HepG2 (cell line): ENCODE results near the gene FOLR1. TPM values are rescaled to one million over a fixed set of nuclear protein-coding genes. Genes with fewer than 3 reads are reported as not detected.

Experiments
- JUNB ChIP-seq: sonication (generic); formaldehyde crosslinking; IDR thresholded peaks from 2 replicates; pipeline ENCODE4 v1.8.0; 2022; ENCODE audit warnings: missing genetic modification reagents, mild to moderate bottlenecking, borderline replicate concordance
- KDM2A ChIP-seq: sonication (generic); formaldehyde crosslinking; IDR thresholded peaks from 2 replicates; pipeline ENCODE4 v1.4.0; 2020; ENCODE audit warnings: low read depth, missing genetic modification reagents, borderline replicate concordance
- MAFG ChIP-seq: sonication (generic); formaldehyde crosslinking; IDR thresholded peaks from 2 replicates; pipeline ENCODE4 v1.5.1; 2020; ENCODE audit warnings: mild to moderate bottlenecking, missing genetic modification reagents
- MNT ChIP-seq: fragments of 450-650 bp; IDR thresholded peaks from 2 replicates; pipeline ENCODE4 v1.6.1; 2016
- MYPOP ChIP-seq: sonication (generic); formaldehyde crosslinking; IDR thresholded peaks from 2 replicates; pipeline ENCODE4 v1.8.1; 2023; ENCODE audit warnings: mild to moderate bottlenecking, moderate library complexity, missing genetic modification reagents
- RBM22 ChIP-seq: fragments of 200-400 bp; formaldehyde crosslinking; optimal IDR thresholded peaks from 2 replicates; pipeline ENCODE3; 2017; ENCODE audit warnings: mild to moderate bottlenecking, low read length, moderate library complexity
- RELA ChIP-seq: sonication (generic); formaldehyde crosslinking; IDR thresholded peaks from 2 replicates; pipeline ENCODE4 v1.4.0; 2020; ENCODE audit warnings: missing genetic modification reagents
- ZBED4 ChIP-seq: sonication (generic); formaldehyde crosslinking; IDR thresholded peaks from 2 replicates; pipeline ENCODE4 v1.4.0; 2020; ENCODE audit warnings: missing genetic modification reagents, borderline replicate concordance
- ZBTB20 ChIP-seq: sonication (generic); formaldehyde crosslinking; IDR thresholded peaks from 2 replicates; pipeline ENCODE4 v1.8.1; 2023; ENCODE audit warnings: missing genetic modification reagents, low read depth, mild to moderate bottlenecking, borderline replicate concordance
- ZFP90 ChIP-seq: sonication (generic); formaldehyde crosslinking; IDR thresholded peaks from 2 replicates; pipeline ENCODE4 v1.8.0; 2022; ENCODE audit warnings: missing genetic modification reagents, mild to moderate bottlenecking, inconsistent platforms, borderline replicate concordance
- ZKSCAN5 ChIP-seq: sonication (generic); formaldehyde crosslinking; IDR thresholded peaks from 2 replicates; pipeline ENCODE4 v1.5.1; 2020; ENCODE audit warnings: mild to moderate bottlenecking, missing genetic modification reagents
- ZMAT3 ChIP-seq: sonication (generic); formaldehyde crosslinking; conservative IDR thresholded peaks from 2 replicates; pipeline ENCODE4 v1.7.0; 2021; ENCODE audit warnings: missing genetic modification reagents
- ZNF274 ChIP-seq: sonication (generic); formaldehyde crosslinking; IDR thresholded peaks from 2 replicates; pipeline ENCODE4 v1.5.1; 2020; ENCODE audit warnings: mild to moderate bottlenecking, missing genetic modification reagents
- ZNF282 ChIP-seq: fragments of 450-650 bp; IDR thresholded peaks from 2 replicates; pipeline ENCODE4 v1.6.1; 2018; ENCODE audit not compliant: partially characterized antibody
- ZNF362 ChIP-seq: sonication (generic); formaldehyde crosslinking; IDR thresholded peaks from 2 replicates; pipeline ENCODE4 v1.4.0; 2020; ENCODE audit warnings: missing genetic modification reagents, mild to moderate bottlenecking, borderline replicate concordance
- ZNF441 ChIP-seq: sonication (generic); formaldehyde crosslinking; IDR thresholded peaks from 2 replicates; pipeline ENCODE4 v1.7.0; 2021; ENCODE audit warnings: missing genetic modification reagents, borderline replicate concordance
- ZNF737 ChIP-seq: sonication (generic); formaldehyde crosslinking; IDR thresholded peaks from 2 replicates; pipeline ENCODE4 v1.5.0; 2020; ENCODE audit warnings: missing genetic modification reagents, mild to moderate bottlenecking, borderline replicate concordance
- ZNF800 ChIP-seq: sonication (generic); formaldehyde crosslinking; IDR thresholded peaks from 2 replicates; pipeline ENCODE4 v1.4.0; 2020; ENCODE audit warnings: missing genetic modification reagents
- polyA plus RNA-seq, 8 experiments: library from polyadenylated mRNA; depleted of rRNA in 3 of 8; stranded (reverse) in 7 of 8; unstranded in 1 of 8; fragments of >200 nt; fragmentation: Illumina TruSeq in 4 of 8; extraction: Trizol in 4 of 8; gene quantifications; 2 replicates each; pipeline versions ENCODE4 v1.2.1 to v1.2.3, GENCODE V29; 2011 to 2016; ENCODE audit warnings: low read depth in 4 of 8, missing spikeins in 1 of 8, mixed read lengths in 1 of 8; ENCODE audit not compliant: insufficient read depth in 1 of 8
- total RNA-seq, 5 experiments: library from RNA; depleted of rRNA; stranded (reverse); fragments of >200 nt; fragmentation: Illumina TruSeq; extraction: Trizol; gene quantifications; 2 replicates each; pipeline ENCODE4 v1.2.3, GENCODE V29; 2016; ENCODE audit warnings: low read depth in 1 of 5

Gene FOLR1
- total and polyA plus RNA-seq, 2 of the 13 experiments (the other 11 are each of a cell fraction or from before 2014, with no cell fraction given), result 0.20 TPM; not detected in 1

GRCh38 chr11:72222907-72223614 is 31.1 kb downstream of the FOLR1 start (continued):
- no peak for TF ChIP-seq ZNF800
- TF ChIP-seq ZNF282, result no peak
- TF ChIP-seq MNT, result no peak
- no peak for TF ChIP-seq ZNF441
- no peak for TF ChIP-seq RBM22
- no peak for TF ChIP-seq RELA (CRISPR knock-in tag)
- TF ChIP-seq ZKSCAN5, result no peak
- no peak for TF ChIP-seq ZNF737 (CRISPR knock-in tag)
- no peak; the same call in 1 of the 2 replicates for TF ChIP-seq ZMAT3 (CRISPR knock-in tag)
- TF ChIP-seq MAFG (CRISPR knock-in tag), result no peak
- no peak for TF ChIP-seq ZNF274 (CRISPR knock-in tag)
- TF ChIP-seq ZBTB20 (CRISPR knock-in tag), result no peak
- peak; percentile 65 for TF ChIP-seq MYPOP (CRISPR knock-in tag)
- TF ChIP-seq KDM2A (CRISPR knock-in tag), result peak; percentile 69
- 0 out of 2 replicates have a peak, but pooled peaks have one; percentile 36 for TF ChIP-seq ZBED4
- no peak for TF ChIP-seq ZFP90 (CRISPR knock-in tag)
- TF ChIP-seq ZNF362 (CRISPR knock-in tag), result peak; percentile 73; the same call in 1 of the 2 replicates
- TF ChIP-seq JUNB (CRISPR knock-in tag), result no peak
